ENCODE results near the gene ATXN7. TPM values are rescaled to one million over a fixed set of nuclear protein-coding genes. Genes with fewer than 3 reads are reported as not detected.
A peak's percentile ranks its signal among the peaks of the same experiment; 100 is the strongest.

Gene ATXN7
- total and polyA plus RNA-seq, 4 donors = 2.8 to 13.6 (median 5.6) TPM

DNA sequence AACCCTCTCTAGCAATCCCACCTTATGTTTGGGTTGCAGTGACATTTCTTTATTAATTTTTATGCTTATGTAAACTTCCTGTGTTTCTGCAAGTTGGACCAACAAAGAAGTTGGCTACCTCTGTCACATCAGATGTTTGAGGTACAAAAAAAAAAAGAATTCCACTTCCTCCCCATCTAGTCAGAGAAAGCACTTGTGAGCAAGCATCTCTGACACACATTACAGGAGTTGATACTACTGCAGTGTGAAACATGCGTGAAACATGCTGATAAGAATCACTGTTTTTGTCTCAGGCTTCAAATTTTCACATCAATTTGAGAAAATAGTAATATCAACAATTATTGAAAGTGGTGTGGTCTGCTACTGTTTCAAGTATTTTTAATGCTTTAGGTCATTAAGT is 47.2 kb downstream of the ATXN7 start:
- peak overlapping the region; percentile 71 to 75 for H3K9ac ChIP-seq (ENCODE audit: low read depth in 1 of 2, low read length in 2 of 2)
- no peak for DNase-seq (ENCODE audit: low spot score)
- H3K9me3 ChIP-seq (ENCODE audit: control insufficient read depth in 4 of 4, low read length in 3 of 4) = no peaks in the 10 kb centered on the region
- H3K4me3 ChIP-seq (ENCODE audit: low read depth in 1 of 3, low read length in 3 of 3) = peak overlapping the region; percentile 71 to 92 (median 85)
- H3K27me3 ChIP-seq (ENCODE audit: control insufficient read depth in 4 of 4, insufficient read depth in 4 of 4, low read length in 3 of 4) = no peaks in the 10 kb centered on the region
- no peak for TF ChIP-seq HNF4A (conservative IDR thresholded peaks at IDR 0.05)
- TF ChIP-seq JUND (IDR thresholded peaks at IDR 0.05) = no peak
- TF ChIP-seq NR2F2 (IDR thresholded peaks at IDR 0.05) = no peak
- TF ChIP-seq, protein P1, sequence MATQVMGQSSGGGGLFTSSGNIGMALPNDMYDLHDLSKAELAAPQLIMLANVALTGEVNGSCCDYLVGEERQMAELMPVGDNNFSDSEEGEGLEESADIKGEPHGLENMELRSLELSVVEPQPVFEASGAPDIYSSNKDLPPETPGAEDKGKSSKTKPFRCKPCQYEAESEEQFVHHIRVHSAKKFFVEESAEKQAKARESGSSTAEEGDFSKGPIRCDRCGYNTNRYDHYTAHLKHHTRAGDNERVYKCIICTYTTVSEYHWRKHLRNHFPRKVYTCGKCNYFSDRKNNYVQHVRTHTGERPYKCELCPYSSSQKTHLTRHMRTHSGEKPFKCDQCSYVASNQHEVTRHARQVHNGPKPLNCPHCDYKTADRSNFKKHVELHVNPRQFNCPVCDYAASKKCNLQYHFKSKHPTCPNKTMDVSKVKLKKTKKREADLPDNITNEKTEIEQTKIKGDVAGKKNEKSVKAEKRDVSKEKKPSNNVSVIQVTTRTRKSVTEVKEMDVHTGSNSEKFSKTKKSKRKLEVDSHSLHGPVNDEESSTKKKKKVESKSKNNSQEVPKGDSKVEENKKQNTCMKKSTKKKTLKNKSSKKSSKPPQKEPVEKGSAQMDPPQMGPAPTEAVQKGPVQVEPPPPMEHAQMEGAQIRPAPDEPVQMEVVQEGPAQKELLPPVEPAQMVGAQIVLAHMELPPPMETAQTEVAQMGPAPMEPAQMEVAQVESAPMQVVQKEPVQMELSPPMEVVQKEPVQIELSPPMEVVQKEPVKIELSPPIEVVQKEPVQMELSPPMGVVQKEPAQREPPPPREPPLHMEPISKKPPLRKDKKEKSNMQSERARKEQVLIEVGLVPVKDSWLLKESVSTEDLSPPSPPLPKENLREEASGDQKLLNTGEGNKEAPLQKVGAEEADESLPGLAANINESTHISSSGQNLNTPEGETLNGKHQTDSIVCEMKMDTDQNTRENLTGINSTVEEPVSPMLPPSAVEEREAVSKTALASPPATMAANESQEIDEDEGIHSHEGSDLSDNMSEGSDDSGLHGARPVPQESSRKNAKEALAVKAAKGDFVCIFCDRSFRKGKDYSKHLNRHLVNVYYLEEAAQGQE (IDR thresholded peaks at IDR 0.05) = no peak
- TF ChIP-seq SP1 (IDR thresholded peaks at IDR 0.05) = no peak
- TF ChIP-seq FOXA1 (IDR thresholded peaks at IDR 0.05) = no peak
- TF ChIP-seq ATF3 (IDR thresholded peaks at IDR 0.05) = no peak
- 9% methylated on average over 1 of the region's 1 CpG for WGBS
- H3K36me3 ChIP-seq (ENCODE audit: control insufficient read depth in 4 of 4, insufficient read depth in 3 of 4, low read depth in 1 of 4, low read length in 3 of 4) = peaks cover 0 to 6% (median 2%) of the 10 kb centered on the region in 4 donors
- peak overlapping the region; percentile 96 to 97 for H3K27ac ChIP-seq (ENCODE audit: low read depth in 1 of 2, low read length in 2 of 2)
- peaks cover 7 to 32% (median 23%) of the 10 kb centered on the region in 4 donors for H3K4me1 ChIP-seq (ENCODE audit: control insufficient read depth in 4 of 4, insufficient read depth in 4 of 4, low read length in 3 of 4)

DNA sequence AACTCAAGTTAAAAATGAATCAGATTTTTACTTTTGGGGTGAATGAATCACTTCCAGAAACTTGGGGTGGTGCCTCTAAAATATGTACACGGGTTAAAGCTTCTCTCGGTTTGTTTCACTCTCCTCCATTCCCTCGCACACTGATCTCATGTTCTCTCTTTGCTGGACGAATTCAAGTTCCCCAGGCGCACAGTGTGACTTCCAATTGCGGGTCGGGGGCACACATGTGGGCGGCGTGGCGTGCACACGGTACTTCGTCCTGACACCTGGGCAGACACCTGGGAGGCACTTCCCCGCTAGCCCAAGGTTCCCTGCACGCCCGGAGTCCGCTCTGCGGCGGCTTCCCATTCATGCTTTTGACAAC is 47.8 kb downstream of the ATXN7 start:
- Histone ChIP-seq H3K4me1 (ENCODE audit: control insufficient read depth in 4 of 4, insufficient read depth in 4 of 4, low read length in 3 of 4) (peaks cover 7 to 32% (median 23%) of the 10 kb centered on the region in 4 donors), H3K9ac (ENCODE audit: low read depth in 1 of 2, low read length in 2 of 2) (peak overlapping the region; percentile 71 to 75), H3K36me3 (ENCODE audit: control insufficient read depth in 4 of 4, insufficient read depth in 3 of 4, low read depth in 1 of 4, low read length in 3 of 4) (peaks cover 0 to 9% (median 4%) of the 10 kb centered on the region in 4 donors), H3K27me3 (ENCODE audit: control insufficient read depth in 4 of 4, insufficient read depth in 4 of 4, low read length in 3 of 4) (no peaks in the 10 kb centered on the region), H3K27ac (ENCODE audit: low read depth in 1 of 2, low read length in 2 of 2) (peak overlapping the region; percentile 96 to 97), H3K4me3 (ENCODE audit: low read depth in 1 of 3, low read length in 3 of 3) (peak overlapping the region; percentile 71 to 92 (median 85)), H3K9me3 (ENCODE audit: control insufficient read depth in 4 of 4, low read length in 3 of 4) (no peaks in the 10 kb centered on the region)
- WGBS = under 1% methylated on average over 18 of the region's 18 CpGs
- DNase-seq (ENCODE audit: low spot score) = no peak
- no peak for TF ChIP-seq RXRA (IDR thresholded peaks at IDR 0.05)
- no peak for TF ChIP-seq CTCF (IDR thresholded peaks at IDR 0.05; ENCODE audit: low read depth, low read length, missing input control)
- TF ChIP-seq YY1 (IDR thresholded peaks at IDR 0.05) = no peak
- no peak for TF ChIP-seq EGR1 (IDR thresholded peaks at IDR 0.05; ENCODE audit: low read depth in 2 of 2)
- TF ChIP-seq SP1 (IDR thresholded peaks at IDR 0.05) = no peak
- no peak for TF ChIP-seq ATF3 (IDR thresholded peaks at IDR 0.05)
- TF ChIP-seq FOXA1 (IDR thresholded peaks at IDR 0.05) = no peak
- TF ChIP-seq, protein P2, sequence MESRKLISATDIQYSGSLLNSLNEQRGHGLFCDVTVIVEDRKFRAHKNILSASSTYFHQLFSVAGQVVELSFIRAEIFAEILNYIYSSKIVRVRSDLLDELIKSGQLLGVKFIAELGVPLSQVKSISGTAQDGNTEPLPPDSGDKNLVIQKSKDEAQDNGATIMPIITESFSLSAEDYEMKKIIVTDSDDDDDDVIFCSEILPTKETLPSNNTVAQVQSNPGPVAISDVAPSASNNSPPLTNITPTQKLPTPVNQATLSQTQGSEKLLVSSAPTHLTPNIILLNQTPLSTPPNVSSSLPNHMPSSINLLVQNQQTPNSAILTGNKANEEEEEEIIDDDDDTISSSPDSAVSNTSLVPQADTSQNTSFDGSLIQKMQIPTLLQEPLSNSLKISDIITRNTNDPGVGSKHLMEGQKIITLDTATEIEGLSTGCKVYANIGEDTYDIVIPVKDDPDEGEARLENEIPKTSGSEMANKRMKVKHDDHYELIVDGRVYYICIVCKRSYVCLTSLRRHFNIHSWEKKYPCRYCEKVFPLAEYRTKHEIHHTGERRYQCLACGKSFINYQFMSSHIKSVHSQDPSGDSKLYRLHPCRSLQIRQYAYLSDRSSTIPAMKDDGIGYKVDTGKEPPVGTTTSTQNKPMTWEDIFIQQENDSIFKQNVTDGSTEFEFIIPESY (IDR thresholded peaks at IDR 0.05) = no peak
- TF ChIP-seq FOXA2 (IDR thresholded peaks at IDR 0.05) = no peak
- TF ChIP-seq, protein P1 (IDR thresholded peaks at IDR 0.05) = no peak
- no peak for TF ChIP-seq NR2F2 (IDR thresholded peaks at IDR 0.05)
- no peak for TF ChIP-seq TAF1 (conservative IDR thresholded peaks at IDR 0.05)
- TF ChIP-seq GABPA (IDR thresholded peaks at IDR 0.05 in 1 of 2, conservative IDR thresholded peaks at IDR 0.05 in 1 of 2) = no peak
- TF ChIP-seq, protein P3, sequence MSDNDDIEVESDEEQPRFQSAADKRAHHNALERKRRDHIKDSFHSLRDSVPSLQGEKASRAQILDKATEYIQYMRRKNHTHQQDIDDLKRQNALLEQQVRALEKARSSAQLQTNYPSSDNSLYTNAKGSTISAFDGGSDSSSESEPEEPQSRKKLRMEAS (IDR thresholded peaks at IDR 0.05) = no peak
- no peak for TF ChIP-seq JUND (IDR thresholded peaks at IDR 0.05)
- TF ChIP-seq HNF4A (conservative IDR thresholded peaks at IDR 0.05) = no peak
- TF ChIP-seq RAD21 (IDR thresholded peaks at IDR 0.05) = no peak
- TF ChIP-seq HNF4G (IDR thresholded peaks at IDR 0.05) = no peak

Data from liver (tissue), 9 donors.